G401.6 (cell line): ENCODE measurements around the gene AGPAT2.
"Not testable (repeated sequence)": the region's sequence is repeated elsewhere in the genome, so short reads cannot be mapped to it uniquely, and the experiment has no call there.

Experiments used
- FAIRE-seq: peaks from 2 replicates; lab custom pipeline; 2012; peaks lifted over from hg19 to GRCh38; lab: Jason Lieb, UNC

Gene AGPAT2

DNA sequence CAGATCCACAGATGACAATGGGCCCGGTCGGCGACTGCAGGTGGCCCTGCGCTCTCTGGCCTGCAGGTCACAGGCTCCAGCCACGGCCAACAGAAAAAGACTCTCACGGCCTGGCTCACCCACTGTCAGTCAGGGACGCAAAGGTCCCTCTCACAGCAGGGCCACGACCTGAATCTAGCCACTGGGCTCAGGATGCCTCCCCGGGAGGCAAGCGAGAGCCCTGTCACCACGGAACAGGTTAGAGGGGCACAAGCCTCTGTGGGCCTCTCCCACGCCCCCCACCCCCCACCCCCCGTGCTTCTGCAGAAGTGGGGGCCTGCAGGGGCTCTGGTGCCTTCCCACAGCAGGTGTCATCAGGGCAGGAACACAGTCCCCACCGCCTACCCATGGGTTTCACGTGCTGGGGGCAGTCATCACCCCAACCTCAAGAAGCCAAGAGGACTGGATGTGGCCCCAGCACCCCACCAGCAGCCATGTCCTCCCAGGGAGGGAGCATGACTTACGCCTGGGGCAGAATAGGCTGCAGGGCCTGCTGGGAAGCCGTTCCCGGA, 41.8 kb downstream of the AGPAT2 start:
- FAIRE-seq, result no peak

GRCh38 chr9:136644593-136645351, 42.5 kb downstream of the AGPAT2 start:
- FAIRE-seq, result no peak

DNA sequence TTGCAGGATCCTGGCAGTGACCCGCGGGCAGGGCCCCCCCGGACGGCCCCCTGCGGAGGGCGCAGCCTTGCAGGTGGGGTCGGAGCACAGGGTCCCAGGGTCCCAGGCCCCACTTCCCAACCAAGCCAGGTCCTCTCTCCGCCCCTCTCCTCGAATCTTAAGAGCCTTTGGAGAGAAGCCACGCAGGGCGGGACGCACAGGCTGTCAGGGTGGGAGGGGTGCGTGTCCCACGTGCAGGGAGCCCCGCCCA, 43.0 kb downstream of the AGPAT2 start:
- no peak for FAIRE-seq

- FAIRE-seq, result no peak
Observed at GRCh38 chr9:136643596-136644342, 43.5 kb downstream of the AGPAT2 start.

DNA sequence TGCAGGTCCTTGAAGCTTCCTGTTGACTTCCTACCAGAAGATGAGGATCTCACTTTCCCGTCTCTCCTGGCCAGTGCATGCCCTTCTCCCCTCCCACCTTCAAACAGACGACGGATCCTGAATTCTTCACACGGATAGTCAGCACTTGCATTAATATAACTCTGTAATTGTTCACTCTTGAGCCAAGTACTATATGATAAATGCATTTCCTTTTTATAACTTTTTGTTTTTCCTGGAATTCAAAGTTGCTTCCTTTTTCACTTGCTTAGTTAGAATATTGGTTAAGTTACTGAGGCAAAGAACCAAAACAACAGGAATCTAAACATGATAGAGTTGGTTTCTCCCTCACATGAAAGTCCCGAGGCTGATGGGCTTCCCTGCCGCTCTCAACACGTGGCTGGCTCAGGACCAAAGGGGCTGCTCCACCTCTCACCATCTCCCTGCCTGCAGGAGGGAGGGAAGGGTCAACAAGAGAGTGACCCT, 44.8 kb downstream of the AGPAT2 start:
- FAIRE-seq, result no peak

- no peak for FAIRE-seq
Observed at GRCh38 chr9:136640171-136641111, 46.8 kb downstream of the AGPAT2 start.

DNA sequence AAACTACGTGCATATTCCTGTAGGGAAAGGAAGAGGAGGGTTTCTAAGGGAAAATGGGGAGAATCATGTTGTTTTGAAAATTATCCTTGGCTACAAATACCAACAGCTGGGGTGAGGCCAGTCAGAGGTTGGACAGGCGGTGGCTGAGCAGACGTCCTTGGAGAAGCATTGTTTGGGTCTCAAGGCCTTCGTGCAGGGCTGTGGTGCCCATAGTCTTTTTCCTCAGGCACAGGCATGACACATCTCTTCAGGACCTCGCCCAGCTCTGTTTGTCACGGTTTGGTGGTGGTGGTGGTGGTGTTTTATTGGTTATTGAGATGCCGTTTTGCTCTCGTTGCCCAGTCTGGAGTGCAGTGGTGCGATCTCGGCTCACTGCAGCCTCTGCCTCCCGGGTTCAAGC, 52.4 kb downstream of the AGPAT2 start:
- FAIRE-seq, result no peak

DNA sequence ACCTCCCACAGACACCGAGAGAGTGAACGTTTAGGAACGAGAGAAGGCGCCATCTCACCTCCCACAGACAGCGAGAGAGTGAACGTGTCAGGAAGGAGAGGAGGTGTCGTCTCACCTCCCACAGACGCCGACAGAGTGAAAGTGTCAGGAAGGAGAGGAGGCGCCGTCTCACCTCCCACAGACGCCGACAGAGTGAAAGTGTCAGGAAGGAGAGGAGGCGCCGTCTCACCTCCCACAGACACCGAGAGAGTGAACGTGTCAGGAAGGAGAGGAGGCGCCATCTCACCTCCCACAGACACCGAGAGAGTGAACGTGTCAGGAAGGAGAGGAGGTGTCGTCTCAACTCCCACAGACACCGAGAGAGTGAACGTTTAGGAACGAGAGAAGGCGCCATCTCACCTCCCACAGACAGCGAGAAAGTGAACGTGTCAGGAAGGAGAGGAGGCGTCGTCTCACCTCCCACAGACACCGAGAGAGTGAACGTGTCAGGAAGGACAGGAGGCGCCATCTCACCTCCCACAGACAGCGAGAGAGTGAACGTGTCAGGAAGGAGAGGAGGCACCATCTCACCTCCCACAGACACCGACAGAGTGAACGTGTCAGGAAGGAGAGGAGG, 54.7 kb downstream of the AGPAT2 start:
- FAIRE-seq, result not testable (repeated sequence)

- not testable (repeated sequence) for FAIRE-seq
Observed at GRCh38 chr9:136632072-136632471, 55.2 kb downstream of the AGPAT2 start.

DNA sequence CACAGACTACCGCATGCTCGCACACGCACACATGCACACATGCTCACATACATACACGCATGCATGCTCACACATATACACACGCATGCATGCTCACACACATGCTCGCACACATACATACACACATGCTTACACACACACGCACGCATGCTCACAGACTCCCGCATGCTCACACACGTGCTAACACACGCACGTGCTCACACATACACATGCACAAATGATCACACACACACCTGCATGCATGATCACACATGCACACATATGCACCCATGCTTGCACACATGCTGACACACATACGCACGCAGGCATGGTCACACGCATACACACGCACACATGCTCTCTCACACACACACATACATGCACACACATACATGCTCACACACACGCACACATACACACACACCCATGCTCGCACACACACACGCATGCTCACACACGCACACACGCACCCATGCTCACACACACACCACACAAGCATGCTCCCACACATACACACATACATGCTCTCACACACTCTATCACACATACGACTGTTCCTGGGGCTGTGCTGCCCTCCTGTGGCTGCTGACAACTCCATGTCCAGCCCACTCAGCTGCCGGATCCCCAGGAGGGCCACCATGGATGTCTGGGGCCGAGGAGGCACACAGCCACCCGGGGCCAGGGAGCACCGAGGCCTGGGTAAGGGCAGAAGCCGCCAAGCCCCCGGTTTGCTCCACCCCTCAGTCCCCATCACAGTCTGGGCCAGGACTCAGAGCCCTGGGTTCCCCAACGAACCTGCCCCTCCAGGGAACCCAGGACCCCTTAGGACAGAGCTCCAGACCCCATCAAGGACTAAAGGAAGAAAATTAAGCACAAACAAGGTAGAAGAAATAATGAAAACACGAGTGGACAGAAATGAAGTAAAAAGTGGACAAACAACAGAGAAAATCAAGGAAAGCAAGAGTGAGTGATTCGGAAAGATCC, 55.9 kb downstream of the AGPAT2 start:
- FAIRE-seq, result no peak

DNA sequence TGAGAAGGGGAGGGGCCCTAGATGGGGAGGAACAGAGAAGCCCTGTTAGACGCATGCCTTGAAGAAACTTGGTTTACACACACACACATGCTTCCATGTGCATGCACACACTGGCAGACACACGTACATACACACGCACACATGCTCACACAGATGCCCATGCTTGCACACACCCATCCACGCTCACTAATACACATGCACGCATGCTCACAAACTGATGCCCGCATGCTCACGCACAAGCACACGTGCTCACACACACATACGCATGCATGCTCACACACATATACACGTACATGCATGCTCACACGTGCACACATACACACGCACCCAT, 56.6 kb downstream of the AGPAT2 start:
- FAIRE-seq, result no peak

DNA sequence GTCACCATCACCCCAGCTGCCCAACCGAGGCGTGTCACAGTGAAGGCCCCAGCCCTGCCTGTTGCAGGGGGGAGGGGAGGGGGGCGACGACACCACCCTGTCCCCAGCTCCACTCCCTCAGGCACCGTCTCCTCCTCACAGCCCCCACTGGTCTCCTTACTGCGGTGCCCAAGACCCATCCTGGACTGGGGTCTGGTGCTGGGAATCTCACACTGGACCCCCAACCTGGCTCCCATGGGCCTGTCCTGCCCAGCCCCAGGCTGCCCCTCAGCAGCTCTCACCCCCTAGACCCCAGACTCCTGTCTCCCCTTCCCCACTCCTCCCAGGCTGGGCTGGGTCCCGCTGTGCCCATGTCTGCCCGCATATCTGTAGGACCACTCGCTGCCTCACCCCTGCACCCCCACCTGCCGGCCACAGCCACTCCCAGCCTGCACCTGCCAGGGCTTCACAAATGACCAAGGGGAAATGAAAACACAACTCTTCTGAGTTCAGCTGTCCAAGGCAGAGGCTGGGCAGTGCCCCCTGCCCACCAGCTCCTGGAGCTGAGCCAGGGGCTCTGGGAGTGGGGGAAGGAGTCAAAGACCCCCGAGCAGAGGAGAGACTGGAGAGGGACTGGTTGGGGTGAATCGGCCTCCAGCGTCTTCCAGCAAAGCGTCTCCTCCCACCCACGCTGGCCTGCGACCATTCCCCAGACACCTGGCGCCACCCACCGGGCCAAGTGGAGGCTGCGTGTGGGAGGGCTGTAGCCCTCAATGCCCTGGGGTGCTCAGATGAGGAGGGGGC, 57.2 kb downstream of the AGPAT2 start:
- no peak for FAIRE-seq

- no peak for FAIRE-seq
Observed at GRCh38 chr9:136629001-136629878, 58.0 kb downstream of the AGPAT2 start.

DNA sequence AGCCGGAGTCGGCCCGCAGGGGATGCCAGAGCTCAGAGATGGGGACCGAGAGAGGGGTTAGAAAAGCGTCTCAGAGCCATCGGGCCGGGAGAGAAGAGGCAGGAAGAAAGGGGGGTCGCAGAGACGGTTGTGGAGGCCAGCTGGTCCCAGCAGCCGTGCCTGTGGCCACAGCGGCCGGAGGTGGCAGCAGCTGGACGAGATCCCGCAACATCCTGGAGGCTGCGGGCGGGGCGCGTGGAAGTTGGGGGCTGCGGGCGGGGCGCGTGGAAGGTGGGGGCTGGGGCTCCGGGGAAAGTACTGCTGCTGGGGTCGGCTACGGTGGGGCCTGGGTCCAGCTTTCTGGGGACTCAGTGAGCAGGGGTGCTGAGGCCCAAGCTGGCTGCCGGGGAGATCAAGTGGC, 59.0 kb downstream of the AGPAT2 start:
- FAIRE-seq, result no peak

GRCh38 chr9:136627703-136628102, 59.6 kb downstream of the AGPAT2 start:
- FAIRE-seq, result no peak

DNA sequence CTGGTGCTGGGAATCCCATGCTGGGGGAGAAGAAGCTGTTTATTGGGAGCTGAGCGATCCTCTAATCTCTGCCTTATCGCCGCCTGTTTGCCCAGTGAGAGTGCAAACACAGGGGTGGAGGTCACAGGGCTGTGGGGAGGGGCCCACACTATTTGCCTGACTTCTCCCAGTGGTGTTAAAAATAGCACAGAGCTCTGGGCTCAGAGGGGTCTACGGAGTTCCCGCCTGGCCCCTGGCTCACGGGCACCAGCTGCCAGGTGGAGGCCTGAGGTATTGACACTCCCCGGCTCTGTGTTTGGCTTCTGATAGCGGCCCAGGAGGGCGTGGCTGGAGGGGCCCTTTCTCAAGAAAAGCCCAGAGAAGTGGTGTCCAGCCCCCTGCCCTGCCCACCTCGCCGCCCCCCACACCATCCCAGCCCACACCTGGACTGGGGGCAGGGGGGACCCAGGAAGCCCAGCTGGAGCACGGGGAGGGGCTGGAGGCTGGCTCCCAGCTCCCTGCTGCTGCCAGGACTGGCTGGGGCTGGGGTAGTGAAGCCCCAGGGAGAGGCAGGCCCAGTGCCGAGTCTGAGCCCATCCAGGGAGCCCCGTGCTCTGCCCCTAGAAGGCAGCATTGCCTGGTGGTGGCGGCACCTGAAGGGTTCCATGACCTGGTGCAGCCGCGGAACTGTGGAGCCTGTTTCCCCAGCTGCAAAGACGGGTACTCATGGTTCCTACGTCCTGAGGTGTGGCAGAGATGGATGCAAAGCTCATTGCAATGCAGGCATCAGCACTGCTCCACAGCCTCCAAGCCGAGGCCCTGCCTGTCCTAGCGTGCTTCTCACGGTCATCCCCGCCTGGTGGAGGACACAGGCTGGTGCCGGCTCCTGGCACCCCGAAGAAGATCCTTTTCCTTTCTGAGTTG, 60.3 kb downstream of the AGPAT2 start:
- FAIRE-seq, result no peak

DNA sequence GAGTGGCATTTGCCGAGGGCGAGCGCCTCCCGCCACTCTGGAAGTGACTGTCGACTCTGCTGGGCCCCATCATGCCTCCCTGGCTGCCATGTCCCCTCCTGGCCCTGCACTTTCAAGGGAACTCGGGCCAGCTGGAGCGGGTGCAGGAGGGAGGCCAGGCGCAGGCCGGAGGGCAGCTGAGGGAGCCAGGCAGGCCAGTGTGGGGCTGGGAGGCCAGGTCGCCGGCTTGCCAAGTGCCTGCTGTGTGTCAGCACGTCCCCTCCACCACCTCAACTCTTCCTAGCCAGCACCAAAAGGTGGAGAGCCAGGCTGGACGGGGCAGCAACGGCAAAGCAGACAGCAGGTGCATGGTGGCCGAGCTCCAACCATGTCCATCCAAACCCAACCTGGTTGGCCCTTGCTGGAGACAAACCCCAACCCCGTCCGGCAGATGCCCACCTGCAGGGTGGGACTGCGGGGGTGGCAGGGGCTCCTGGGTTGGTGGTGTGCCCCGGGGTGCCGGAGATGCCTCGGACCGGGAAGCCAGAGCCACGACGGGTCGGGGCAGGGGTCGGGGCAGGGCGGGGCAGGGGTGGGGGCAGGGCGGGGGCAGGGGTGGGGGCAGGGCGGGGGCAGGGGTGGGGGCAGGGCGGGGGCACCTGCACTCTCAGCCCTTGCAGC, 61.1 kb downstream of the AGPAT2 start:
- FAIRE-seq, result no peak
